CD4-positive, alpha-beta T cell treated with Interleukin-17A for 4 hours (primary cell): Measurements from ENCODE around the gene SIK3.
"Not testable (repeated sequence)": the region's sequence is repeated elsewhere in the genome, so short reads cannot be mapped to it uniquely, and the experiment has no call there.

Source experiments
- DNase-seq: peaks from one replicate; pipeline ENCODE4 v3.0.0-alpha.2; 2020; ENCODE audit warnings: mixed read lengths

SIK3 gene

GRCh38 chr11:117098269-117099232 lies at the start of gene SIK3:
Gene SIK3, minus strand, starts transcription at chr11:117098428. Its CDS starts 13 bp downstream, at chr11:117098415.
- peak; percentile 97 for DNase-seq

GRCh38 chr11:117146521-117146920 lies 48.3 kb upstream of the SIK3 start:
- DNase-seq, result no peak

GRCh38 chr11:117145393-117145761 lies 47.1 kb upstream of the SIK3 start:
- peak; percentile 5 for DNase-seq

- peak; percentile 46 for DNase-seq
These were observed 46.5 kb upstream of the SIK3 start for GRCh38 chr11:117144477-117145392.

- peak; percentile 98 for DNase-seq
These were observed 45.7 kb upstream of the SIK3 start, which contains the start of gene PAFAH1B2 for GRCh38 chr11:117143871-117144476. Gene PAFAH1B2, plus strand, starts transcription at chr11:117144287. Its CDS starts 8,161 bp downstream, at chr11:117152448.

GRCh38 chr11:117143390-117143789 lies 45.2 kb upstream of the SIK3 start:
- peak; percentile 36 for DNase-seq

- not testable (repeated sequence) for DNase-seq
These were observed 39.2 kb upstream of the SIK3 start for GRCh38 chr11:117137223-117138086.

GRCh38 chr11:117134979-117135378 lies 36.8 kb upstream of the SIK3 start:
- not testable (repeated sequence) for DNase-seq

- DNase-seq, result no peak
These were observed 36.2 kb upstream of the SIK3 start for GRCh38 chr11:117134431-117134830.

GRCh38 chr11:117130879-117131278 lies 32.7 kb upstream of the SIK3 start:
- no peak for DNase-seq

- not testable (repeated sequence) for DNase-seq
These were observed 32.2 kb upstream of the SIK3 start for GRCh38 chr11:117130396-117130795.

GRCh38 chr11:117128289-117128688 lies 30.1 kb upstream of the SIK3 start:
- DNase-seq, result no peak

GRCh38 chr11:117127171-117127901 lies 29.1 kb upstream of the SIK3 start:
- DNase-seq, result no peak

GRCh38 chr11:117126223-117126965 lies 28.2 kb upstream of the SIK3 start:
- no peak for DNase-seq

GRCh38 chr11:117122556-117122955 lies 24.3 kb upstream of the SIK3 start:
- DNase-seq, result no peak

GRCh38 chr11:117121176-117121575 lies 22.9 kb upstream of the SIK3 start:
- DNase-seq, result no peak

GRCh38 chr11:117117681-117118080 lies 19.5 kb upstream of the SIK3 start:
- DNase-seq, result no peak

GRCh38 chr11:117112939-117113338 lies 14.7 kb upstream of the SIK3 start:
- not testable (repeated sequence) for DNase-seq

- DNase-seq, result not testable (repeated sequence)
These were observed 14.3 kb upstream of the SIK3 start for GRCh38 chr11:117112497-117112896.

- DNase-seq, result no peak
These were observed 12.2 kb upstream of the SIK3 start for GRCh38 chr11:117110294-117110950.
